ENCODE results near the gene ANKRD30A. TPM values are rescaled to one million over a fixed set of nuclear protein-coding genes. Genes with fewer than 3 reads are reported as not detected.
"Not testable (repeated sequence)": the region's sequence is repeated elsewhere in the genome, so short reads cannot be mapped to it uniquely, and the experiment has no call there.

The ANKRD30A gene
- polyA plus RNA-seq, 1 experiment = not detected

DNA sequence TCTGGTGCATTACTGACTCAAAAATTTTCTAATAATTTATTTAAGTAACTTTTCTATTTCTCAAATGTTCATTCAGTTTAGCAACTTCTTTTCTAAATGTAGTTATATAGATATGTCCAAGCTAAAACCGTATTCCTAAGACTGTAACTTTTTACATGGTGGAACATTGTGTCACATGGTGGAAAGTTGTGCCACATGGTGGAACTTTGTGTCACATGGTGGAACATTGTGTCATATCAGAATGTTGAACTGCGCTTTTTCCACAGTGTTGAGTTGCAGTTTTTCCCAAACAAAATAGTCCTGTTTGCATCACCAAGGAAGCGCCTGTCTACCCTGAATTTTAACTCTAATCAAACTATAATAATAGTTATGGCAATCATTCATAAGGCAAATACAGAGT lies 109.3 kb downstream of the ANKRD30A start:
- TF ChIP-seq, protein P1, sequence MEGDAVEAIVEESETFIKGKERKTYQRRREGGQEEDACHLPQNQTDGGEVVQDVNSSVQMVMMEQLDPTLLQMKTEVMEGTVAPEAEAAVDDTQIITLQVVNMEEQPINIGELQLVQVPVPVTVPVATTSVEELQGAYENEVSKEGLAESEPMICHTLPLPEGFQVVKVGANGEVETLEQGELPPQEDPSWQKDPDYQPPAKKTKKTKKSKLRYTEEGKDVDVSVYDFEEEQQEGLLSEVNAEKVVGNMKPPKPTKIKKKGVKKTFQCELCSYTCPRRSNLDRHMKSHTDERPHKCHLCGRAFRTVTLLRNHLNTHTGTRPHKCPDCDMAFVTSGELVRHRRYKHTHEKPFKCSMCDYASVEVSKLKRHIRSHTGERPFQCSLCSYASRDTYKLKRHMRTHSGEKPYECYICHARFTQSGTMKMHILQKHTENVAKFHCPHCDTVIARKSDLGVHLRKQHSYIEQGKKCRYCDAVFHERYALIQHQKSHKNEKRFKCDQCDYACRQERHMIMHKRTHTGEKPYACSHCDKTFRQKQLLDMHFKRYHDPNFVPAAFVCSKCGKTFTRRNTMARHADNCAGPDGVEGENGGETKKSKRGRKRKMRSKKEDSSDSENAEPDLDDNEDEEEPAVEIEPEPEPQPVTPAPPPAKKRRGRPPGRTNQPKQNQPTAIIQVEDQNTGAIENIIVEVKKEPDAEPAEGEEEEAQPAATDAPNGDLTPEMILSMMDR (IDR thresholded peaks at IDR 0.05; ENCODE audit: low read depth, low read length) = no peak
- Histone ChIP-seq H3K9me3 (ENCODE audit: control insufficient read depth, insufficient read depth, low read length) (peaks cover 5% of the 10 kb centered on the region), H3K27ac (ENCODE audit: low read depth, low read length) (no peak overlapping the region), H3K4me3 (ENCODE audit: low read depth, low read length) (no peak overlapping the region), H3K27me3 (ENCODE audit: control insufficient read depth, insufficient read depth, low read length) (no peaks in the 10 kb centered on the region)
- ChIA-PET CTCF (no interaction called here), POLR2A (no interaction called here)
- DNase-seq (ENCODE audit: low read depth, low spot score) = no peak

- ChIA-PET POLR2A (no interaction called here), CTCF (no interaction called here)
- TF ChIP-seq, protein P1 (IDR thresholded peaks at IDR 0.05; ENCODE audit: low read depth, low read length) = no peak
- Histone ChIP-seq H3K27ac (ENCODE audit: low read depth, low read length) (no peak overlapping the region), H3K27me3 (ENCODE audit: control insufficient read depth, insufficient read depth, low read length) (no peaks in the 10 kb centered on the region), H3K4me3 (ENCODE audit: low read depth, low read length) (no peak overlapping the region), H3K9me3 (ENCODE audit: control insufficient read depth, insufficient read depth, low read length) (peaks cover 5% of the 10 kb centered on the region)
- DNase-seq (ENCODE audit: low read depth, low spot score) = no peak
These were observed 110.7 kb downstream of the ANKRD30A start for GRCh38 chr10:37236093-37236492.

GRCh38 chr10:37240223-37240622 lies 114.8 kb downstream of the ANKRD30A start:
- H3K27me3 ChIP-seq (ENCODE audit: control insufficient read depth, insufficient read depth, low read length) = no peaks in the 10 kb centered on the region

GRCh38 chr10:37246637-37247036 lies 121.2 kb downstream of the ANKRD30A start:
- ChIA-PET CTCF (no interaction called here), POLR2A (no interaction called here)
- no peak for DNase-seq (ENCODE audit: low read depth, low spot score)
- Histone ChIP-seq H3K27me3 (ENCODE audit: control insufficient read depth, insufficient read depth, low read length) (no peaks in the 10 kb centered on the region), H3K27ac (ENCODE audit: low read depth, low read length) (no peak overlapping the region), H3K4me3 (ENCODE audit: low read depth, low read length) (no peak overlapping the region), H3K9me3 (ENCODE audit: control insufficient read depth, insufficient read depth, low read length) (peaks cover 16% of the 10 kb centered on the region; the same call in 1 of the 2 replicates)
- TF ChIP-seq, protein P1 (IDR thresholded peaks at IDR 0.05; ENCODE audit: low read depth, low read length) = no peak

More at GRCh38 chr10:37240223-37240622, 114.8 kb downstream of the ANKRD30A start:
- ChIA-PET CTCF (no interaction called here), POLR2A (no interaction called here)
- TF ChIP-seq, protein P1 (IDR thresholded peaks at IDR 0.05; ENCODE audit: low read depth, low read length) = no peak
- no peak for DNase-seq (ENCODE audit: low read depth, low spot score)
- peaks cover 5% of the 10 kb centered on the region for H3K9me3 ChIP-seq (ENCODE audit: control insufficient read depth, insufficient read depth, low read length)
- no peak overlapping the region for H3K4me3 ChIP-seq (ENCODE audit: low read depth, low read length)
- no peak overlapping the region for H3K27ac ChIP-seq (ENCODE audit: low read depth, low read length)

- CTCF ChIA-PET; POLR2A ChIA-PET; H3K27me3 ChIP-seq (ENCODE audit: control insufficient read depth, insufficient read depth, low read length); H3K27ac ChIP-seq (ENCODE audit: low read depth, low read length); DNase-seq (ENCODE audit: low read depth, low spot score); H3K9me3 ChIP-seq (ENCODE audit: control insufficient read depth, insufficient read depth, low read length); H3K4me3 ChIP-seq (ENCODE audit: low read depth, low read length): not testable (repeated sequence)
These were observed 130.4 kb downstream of the ANKRD30A start for GRCh38 chr10:37255837-37256236.

- TF ChIP-seq, protein P1 (IDR thresholded peaks at IDR 0.05; ENCODE audit: low read depth, low read length) = no peak
- H3K9me3 ChIP-seq (ENCODE audit: control insufficient read depth, insufficient read depth, low read length) = peaks cover 18% of the 10 kb centered on the region; the same call in 1 of the 2 replicates
- no peaks in the 10 kb centered on the region for H3K27me3 ChIP-seq (ENCODE audit: control insufficient read depth, insufficient read depth, low read length)
- ChIA-PET CTCF (no interaction called here), POLR2A (no interaction called here)
- H3K27ac ChIP-seq (ENCODE audit: low read depth, low read length) = no peak overlapping the region
- no peak overlapping the region for H3K4me3 ChIP-seq (ENCODE audit: low read depth, low read length)
- no peak for DNase-seq (ENCODE audit: low read depth, low spot score)
These were observed 137.9 kb downstream of the ANKRD30A start for GRCh38 chr10:37263304-37263703.

Measured in AG04450 (cell line).